Sigmoid colon (tissue), 7 donors: ENCODE measurements around the gene SLC25A25. TPM values are rescaled to one million over a fixed set of nuclear protein-coding genes. Genes with fewer than 3 reads are reported as not detected.
"Not testable (repeated sequence)": the region's sequence is repeated elsewhere in the genome, so short reads cannot be mapped to it uniquely, and the experiment has no call there.

Experiments
- DNase-seq: peaks from one replicate; pipeline ENCODE4 v3.0.0-alpha.2; 2019
- H3K27ac ChIP-seq, 4 donors: fragments of 200-600 bp; sonication (generic); one replicate each; pipeline ENCODE4 v1.5.1; 2016 to 2019; ENCODE audit warnings: mild to moderate bottlenecking in 1 of 4
- H3K27me3 ChIP-seq, 3 donors: fragments of 200-600 bp; sonication (generic); one replicate each; pipeline ENCODE4 v1.5.1; 2019; ENCODE audit warnings: mild to moderate bottlenecking in 1 of 3
- H3K36me3 ChIP-seq, 4 donors: fragments of 200-600 bp; sonication (generic); one replicate each; pipeline ENCODE4 v1.5.1; 2016 to 2019
- H3K4me1 ChIP-seq, 4 donors: fragments of 200-600 bp; sonication (generic); one replicate each; pipeline ENCODE4 v1.5.1; 2017 to 2019
- H3K4me3 ChIP-seq, 4 donors: fragments of 200-600 bp; sonication (generic); one replicate each; pipeline ENCODE4 v1.5.1; 2017 to 2019; ENCODE audit warnings: mild to moderate bottlenecking in 2 of 4, moderate library complexity in 1 of 4
- H3K9me3 ChIP-seq, 4 donors: fragments of 200-600 bp in 3 of 4; sonication (generic) in 3 of 4; one replicate each; pipeline versions ENCODE4 v1.5.1 to v1.6.1; 2013 to 2019
- CTCF ChIP-seq, 4 experiments: fragments of 450-650 bp in 3 of 4; fragments of 200-600 bp in 1 of 4; IDR thresholded peaks; one replicate each; pipeline ENCODE4 v1.5.1; 2016 to 2019; ENCODE audit warnings: antibody characterized with exemption in 4 of 4, mild to moderate bottlenecking in 3 of 4, moderate library complexity in 2 of 4
- EP300 ChIP-seq, 4 donors: sonication (generic); formaldehyde crosslinking; IDR thresholded peaks; one replicate each; pipeline ENCODE4 v1.6.1; 2017; ENCODE audit warnings: antibody characterized with exemption in 4 of 4
- POLR2A ChIP-seq, 2 donors: fragments of 450-650 bp; IDR thresholded peaks; one replicate each; pipeline ENCODE4 v1.6.1; 2016; ENCODE audit warnings: antibody characterized with exemption in 2 of 2, mild to moderate bottlenecking in 2 of 2, moderate library complexity in 2 of 2
- POLR2AphosphoS5 ChIP-seq, 4 donors: sonication (generic); formaldehyde crosslinking; IDR thresholded peaks; one replicate each; pipeline ENCODE4 v1.6.1; 2017; ENCODE audit warnings: antibody characterized with exemption in 4 of 4
- WGBS, 2 donors: extraction: QIAGEN DNeasy Blood & Tissue Kit; methylation state at CpG; one replicate each; pipeline ENCODE4 v1.1.7; 2013; 5-methylcytosine and 5-hydroxymethylcytosine counted together
- intact Hi-C: fragments of 100-400 bp; cut with DNase I; formaldehyde crosslinking; loops from one replicate; pipeline ENCODE4 v1.15.1; 2023
- polyA plus RNA-seq, 3 donors: library from polyadenylated mRNA; stranded (reverse); fragments of 200-250 nt; gene quantifications; one replicate each; pipeline ENCODE4 v1.2.3, GENCODE V29; 2013
- total RNA-seq, 4 donors: library from RNA; depleted of rRNA; stranded (reverse); fragments of >200 nt; gene quantifications; one replicate each; pipeline ENCODE4 v1.1.0, GENCODE V29; 2016
- donor health status: healthy with polysubstance abuse.
- donor health status: Bipolar disorder and iron deficiency.
- donor health status: healthy.

Gene SLC25A25
- total and polyA plus RNA-seq, 7 donors: 10.2 to 77.2 (median 16.6) TPM

- peak overlapping the region; percentile 76 to 99 (median 96) for H3K4me3 ChIP-seq
- no peaks in the 10 kb centered on the region for H3K9me3 ChIP-seq
- WGBS, 2 donors: 64% methylated on average over 29 of the region's 29 CpGs
- peak overlapping the region; percentile 90 to 97 (median 92) for H3K27ac ChIP-seq
- no peak for DNase-seq
- no peak for TF ChIP-seq EP300 (IDR thresholded peaks at IDR 0.05)
- TF ChIP-seq POLR2AphosphoS5 (IDR thresholded peaks at IDR 0.05): no peak
- no peak for TF ChIP-seq POLR2A (IDR thresholded peaks at IDR 0.05)
- no peak for TF ChIP-seq CTCF (IDR thresholded peaks at IDR 0.05)
- intact Hi-C loops: loop anchor here (5.0 kb wide), 2 partner anchors 63 to 147 kb away; partner anchors contain the start of genes CIZ1 and EEIG1
- H3K4me1 ChIP-seq: peaks cover 0 to 39% (median 35%) of the 10 kb centered on the region in 4 donors
- no peaks in the 10 kb centered on the region for H3K27me3 ChIP-seq
- peaks cover 0 to 9% (median 7%) of the 10 kb centered on the region in 4 donors for H3K36me3 ChIP-seq
Observed at GRCh38 chr9:128128836-128129590, 61.0 kb downstream of the SLC25A25 start.

- WGBS, 2 donors: 26 to 31% methylated on average over 12 of the region's 12 CpGs
Observed at GRCh38 chr9:128129976-128130590, 62.1 kb downstream of the SLC25A25 start.

GRCh38 chr9:128130651-128131050 lies 62.6 kb downstream of the SLC25A25 start:
- H3K27ac ChIP-seq, H3K36me3 ChIP-seq, H3K27me3 ChIP-seq, DNase-seq, H3K9me3 ChIP-seq, H3K4me3 ChIP-seq, intact Hi-C loops: not testable (repeated sequence)
- peaks cover 0 to 29% (median 25%) of the 10 kb centered on the region in 4 donors for H3K4me1 ChIP-seq
- 65 to 77% methylated on average over 7 of the region's 7 CpGs for WGBS, 2 donors

More at GRCh38 chr9:128129976-128130590, 62.1 kb downstream of the SLC25A25 start:
- H3K27ac ChIP-seq, H3K9me3 ChIP-seq, H3K36me3 ChIP-seq, H3K4me3 ChIP-seq, H3K27me3 ChIP-seq: not testable (repeated sequence)
- TF ChIP-seq CTCF (IDR thresholded peaks at IDR 0.05): peak in 1 of 4 experiments; percentile 51
- intact Hi-C loops: loop anchor here (5.0 kb wide), 2 partner anchors 62 to 148 kb away; partner anchors contain the start of genes CIZ1 and EEIG1
- peaks cover 0 to 35% (median 31%) of the 10 kb centered on the region in 4 donors for H3K4me1 ChIP-seq
- peak; percentile 80 for DNase-seq

GRCh38 chr9:128131346-128131745 lies 63.3 kb downstream of the SLC25A25 start:
- H3K27me3 ChIP-seq, intact Hi-C loops, H3K36me3 ChIP-seq, H3K4me3 ChIP-seq, H3K9me3 ChIP-seq, DNase-seq, H3K27ac ChIP-seq: not testable (repeated sequence)
- WGBS, 2 donors: 91 to 92% methylated on average over 8 of the region's 8 CpGs
- peaks cover 0 to 22% (median 18%) of the 10 kb centered on the region in 4 donors for H3K4me1 ChIP-seq

GRCh38 chr9:128132139-128132538 lies 64.1 kb downstream of the SLC25A25 start:
- H3K36me3 ChIP-seq, H3K27ac ChIP-seq, H3K27me3 ChIP-seq, intact Hi-C loops, H3K9me3 ChIP-seq, DNase-seq, H3K4me3 ChIP-seq: not testable (repeated sequence)
- WGBS, 2 donors: 7 to 40% methylated on average over 8 of the region's 8 CpGs
- H3K4me1 ChIP-seq: peaks cover 0 to 14% (median 11%) of the 10 kb centered on the region in 4 donors

- H3K27me3 ChIP-seq, DNase-seq, H3K4me1 ChIP-seq, H3K9me3 ChIP-seq, H3K27ac ChIP-seq, H3K4me3 ChIP-seq, intact Hi-C loops, H3K36me3 ChIP-seq: not testable (repeated sequence)
- WGBS, 2 donors: 75 to 81% methylated on average over 8 of the region's 8 CpGs
Observed at GRCh38 chr9:128135561-128135960, 67.5 kb downstream of the SLC25A25 start.
